ENCODE results near the gene VSTM5.

Gene VSTM5

DNA sequence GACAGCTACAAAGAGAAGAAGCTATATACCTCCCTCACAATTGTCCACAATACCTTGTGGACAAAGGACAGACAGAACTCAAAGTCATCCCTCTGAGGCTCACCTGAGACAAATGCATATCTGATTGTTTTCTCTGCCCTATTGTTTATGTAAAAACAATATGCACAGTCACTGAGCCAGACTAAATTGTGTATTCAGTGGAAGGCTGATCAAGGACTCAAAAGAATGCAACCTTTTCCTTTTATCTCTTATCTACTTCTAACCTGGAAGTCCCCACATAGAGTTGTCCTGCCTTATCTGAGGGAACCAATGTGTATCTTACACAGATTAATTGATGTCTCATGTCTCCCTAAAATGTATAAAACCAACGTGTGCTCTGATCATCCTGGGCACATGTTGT, 80.3 kb downstream of the VSTM5 start:
- TF ChIP-seq, protein P1, sequence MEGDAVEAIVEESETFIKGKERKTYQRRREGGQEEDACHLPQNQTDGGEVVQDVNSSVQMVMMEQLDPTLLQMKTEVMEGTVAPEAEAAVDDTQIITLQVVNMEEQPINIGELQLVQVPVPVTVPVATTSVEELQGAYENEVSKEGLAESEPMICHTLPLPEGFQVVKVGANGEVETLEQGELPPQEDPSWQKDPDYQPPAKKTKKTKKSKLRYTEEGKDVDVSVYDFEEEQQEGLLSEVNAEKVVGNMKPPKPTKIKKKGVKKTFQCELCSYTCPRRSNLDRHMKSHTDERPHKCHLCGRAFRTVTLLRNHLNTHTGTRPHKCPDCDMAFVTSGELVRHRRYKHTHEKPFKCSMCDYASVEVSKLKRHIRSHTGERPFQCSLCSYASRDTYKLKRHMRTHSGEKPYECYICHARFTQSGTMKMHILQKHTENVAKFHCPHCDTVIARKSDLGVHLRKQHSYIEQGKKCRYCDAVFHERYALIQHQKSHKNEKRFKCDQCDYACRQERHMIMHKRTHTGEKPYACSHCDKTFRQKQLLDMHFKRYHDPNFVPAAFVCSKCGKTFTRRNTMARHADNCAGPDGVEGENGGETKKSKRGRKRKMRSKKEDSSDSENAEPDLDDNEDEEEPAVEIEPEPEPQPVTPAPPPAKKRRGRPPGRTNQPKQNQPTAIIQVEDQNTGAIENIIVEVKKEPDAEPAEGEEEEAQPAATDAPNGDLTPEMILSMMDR (IDR thresholded peaks at IDR 0.05; ENCODE audit: insufficient read depth, low read length), result no peak
- TF ChIP-seq POLR2AphosphoS5 (IDR thresholded peaks at IDR 0.05; ENCODE audit: low read depth), result no peak
- TF ChIP-seq, protein P2, sequence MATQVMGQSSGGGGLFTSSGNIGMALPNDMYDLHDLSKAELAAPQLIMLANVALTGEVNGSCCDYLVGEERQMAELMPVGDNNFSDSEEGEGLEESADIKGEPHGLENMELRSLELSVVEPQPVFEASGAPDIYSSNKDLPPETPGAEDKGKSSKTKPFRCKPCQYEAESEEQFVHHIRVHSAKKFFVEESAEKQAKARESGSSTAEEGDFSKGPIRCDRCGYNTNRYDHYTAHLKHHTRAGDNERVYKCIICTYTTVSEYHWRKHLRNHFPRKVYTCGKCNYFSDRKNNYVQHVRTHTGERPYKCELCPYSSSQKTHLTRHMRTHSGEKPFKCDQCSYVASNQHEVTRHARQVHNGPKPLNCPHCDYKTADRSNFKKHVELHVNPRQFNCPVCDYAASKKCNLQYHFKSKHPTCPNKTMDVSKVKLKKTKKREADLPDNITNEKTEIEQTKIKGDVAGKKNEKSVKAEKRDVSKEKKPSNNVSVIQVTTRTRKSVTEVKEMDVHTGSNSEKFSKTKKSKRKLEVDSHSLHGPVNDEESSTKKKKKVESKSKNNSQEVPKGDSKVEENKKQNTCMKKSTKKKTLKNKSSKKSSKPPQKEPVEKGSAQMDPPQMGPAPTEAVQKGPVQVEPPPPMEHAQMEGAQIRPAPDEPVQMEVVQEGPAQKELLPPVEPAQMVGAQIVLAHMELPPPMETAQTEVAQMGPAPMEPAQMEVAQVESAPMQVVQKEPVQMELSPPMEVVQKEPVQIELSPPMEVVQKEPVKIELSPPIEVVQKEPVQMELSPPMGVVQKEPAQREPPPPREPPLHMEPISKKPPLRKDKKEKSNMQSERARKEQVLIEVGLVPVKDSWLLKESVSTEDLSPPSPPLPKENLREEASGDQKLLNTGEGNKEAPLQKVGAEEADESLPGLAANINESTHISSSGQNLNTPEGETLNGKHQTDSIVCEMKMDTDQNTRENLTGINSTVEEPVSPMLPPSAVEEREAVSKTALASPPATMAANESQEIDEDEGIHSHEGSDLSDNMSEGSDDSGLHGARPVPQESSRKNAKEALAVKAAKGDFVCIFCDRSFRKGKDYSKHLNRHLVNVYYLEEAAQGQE (IDR thresholded peaks at IDR 0.05; ENCODE audit: insufficient replicate concordance, low read depth), result no peak
- no peaks in the 10 kb centered on the region for H3K27me3 ChIP-seq (ENCODE audit: insufficient read depth, poor library complexity, severe bottlenecking)
- no peak overlapping the region for H3K4me3 ChIP-seq (replicated peaks; ENCODE audit: insufficient read depth, low read length)
- H3K27ac ChIP-seq (replicated peaks), result no peak overlapping the region
- DNase-seq (ENCODE audit: low read depth in 1 of 2, low spot score in 1 of 2), result no peak

Measured in HL-60 (cell line).